GM12872 (cell line): ENCODE data around the gene PKD1L1.

Experiments used
- TF ChIP-seq, protein P1 (sequence below): IDR thresholded peaks from 3 replicates; pipeline ENCODE4 v1.5.1; 2011; ENCODE audit warnings: low read depth, mild to moderate bottlenecking, low read length, moderate library complexity; ENCODE audit not compliant: insufficient read depth

The PKD1L1 gene

DNA sequence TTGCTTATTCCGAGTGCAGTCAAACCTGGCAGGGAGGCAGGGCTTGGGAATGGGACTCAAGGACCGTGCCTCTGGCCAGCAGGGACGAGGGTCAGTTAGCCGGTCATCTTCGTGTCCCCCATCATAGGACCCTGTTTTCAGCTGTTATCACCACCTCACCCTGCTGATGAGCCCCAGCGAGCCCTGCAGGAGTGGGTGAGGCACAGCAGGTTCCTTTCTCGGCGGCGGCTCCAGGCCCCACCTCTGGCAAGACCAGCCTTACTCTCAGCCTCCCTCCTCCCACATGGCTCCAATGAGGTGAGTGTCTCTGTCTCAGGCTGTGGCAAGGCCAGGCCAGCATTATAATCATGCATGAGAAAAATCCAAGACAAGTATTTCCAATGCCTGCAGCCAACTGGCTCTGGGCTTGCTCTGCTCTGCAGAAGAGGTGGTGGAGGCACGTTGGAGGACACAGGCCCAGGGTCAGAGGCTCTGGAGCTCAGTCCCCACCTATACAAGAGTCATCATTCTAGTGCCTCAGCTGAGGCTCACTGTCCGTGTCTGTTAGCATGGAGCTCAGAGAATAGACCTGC lies 15.7 kb downstream of the PKD1L1 start:
- TF ChIP-seq, protein P1, sequence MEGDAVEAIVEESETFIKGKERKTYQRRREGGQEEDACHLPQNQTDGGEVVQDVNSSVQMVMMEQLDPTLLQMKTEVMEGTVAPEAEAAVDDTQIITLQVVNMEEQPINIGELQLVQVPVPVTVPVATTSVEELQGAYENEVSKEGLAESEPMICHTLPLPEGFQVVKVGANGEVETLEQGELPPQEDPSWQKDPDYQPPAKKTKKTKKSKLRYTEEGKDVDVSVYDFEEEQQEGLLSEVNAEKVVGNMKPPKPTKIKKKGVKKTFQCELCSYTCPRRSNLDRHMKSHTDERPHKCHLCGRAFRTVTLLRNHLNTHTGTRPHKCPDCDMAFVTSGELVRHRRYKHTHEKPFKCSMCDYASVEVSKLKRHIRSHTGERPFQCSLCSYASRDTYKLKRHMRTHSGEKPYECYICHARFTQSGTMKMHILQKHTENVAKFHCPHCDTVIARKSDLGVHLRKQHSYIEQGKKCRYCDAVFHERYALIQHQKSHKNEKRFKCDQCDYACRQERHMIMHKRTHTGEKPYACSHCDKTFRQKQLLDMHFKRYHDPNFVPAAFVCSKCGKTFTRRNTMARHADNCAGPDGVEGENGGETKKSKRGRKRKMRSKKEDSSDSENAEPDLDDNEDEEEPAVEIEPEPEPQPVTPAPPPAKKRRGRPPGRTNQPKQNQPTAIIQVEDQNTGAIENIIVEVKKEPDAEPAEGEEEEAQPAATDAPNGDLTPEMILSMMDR = no peak

DNA sequence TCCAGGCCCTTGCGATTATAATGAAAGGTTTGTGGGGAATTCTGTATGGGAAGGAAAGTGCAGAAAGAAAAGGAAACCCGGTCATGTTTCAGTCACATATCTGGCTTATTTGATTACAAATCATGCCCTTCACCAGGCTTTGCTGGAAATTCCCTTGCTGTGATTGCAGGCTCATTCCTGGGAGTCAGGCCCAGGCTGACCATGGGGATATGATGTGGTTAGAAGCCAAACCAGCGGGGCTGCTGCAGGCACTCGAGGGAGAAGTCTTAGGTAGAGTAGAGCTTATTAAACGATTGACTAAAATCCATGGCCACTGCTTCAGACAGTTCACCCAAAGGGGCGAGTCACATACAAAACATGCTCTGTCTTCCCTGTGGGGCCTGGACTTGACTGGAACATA lies 16.2 kb downstream of the PKD1L1 start:
- TF ChIP-seq, protein P1 = no peak

DNA sequence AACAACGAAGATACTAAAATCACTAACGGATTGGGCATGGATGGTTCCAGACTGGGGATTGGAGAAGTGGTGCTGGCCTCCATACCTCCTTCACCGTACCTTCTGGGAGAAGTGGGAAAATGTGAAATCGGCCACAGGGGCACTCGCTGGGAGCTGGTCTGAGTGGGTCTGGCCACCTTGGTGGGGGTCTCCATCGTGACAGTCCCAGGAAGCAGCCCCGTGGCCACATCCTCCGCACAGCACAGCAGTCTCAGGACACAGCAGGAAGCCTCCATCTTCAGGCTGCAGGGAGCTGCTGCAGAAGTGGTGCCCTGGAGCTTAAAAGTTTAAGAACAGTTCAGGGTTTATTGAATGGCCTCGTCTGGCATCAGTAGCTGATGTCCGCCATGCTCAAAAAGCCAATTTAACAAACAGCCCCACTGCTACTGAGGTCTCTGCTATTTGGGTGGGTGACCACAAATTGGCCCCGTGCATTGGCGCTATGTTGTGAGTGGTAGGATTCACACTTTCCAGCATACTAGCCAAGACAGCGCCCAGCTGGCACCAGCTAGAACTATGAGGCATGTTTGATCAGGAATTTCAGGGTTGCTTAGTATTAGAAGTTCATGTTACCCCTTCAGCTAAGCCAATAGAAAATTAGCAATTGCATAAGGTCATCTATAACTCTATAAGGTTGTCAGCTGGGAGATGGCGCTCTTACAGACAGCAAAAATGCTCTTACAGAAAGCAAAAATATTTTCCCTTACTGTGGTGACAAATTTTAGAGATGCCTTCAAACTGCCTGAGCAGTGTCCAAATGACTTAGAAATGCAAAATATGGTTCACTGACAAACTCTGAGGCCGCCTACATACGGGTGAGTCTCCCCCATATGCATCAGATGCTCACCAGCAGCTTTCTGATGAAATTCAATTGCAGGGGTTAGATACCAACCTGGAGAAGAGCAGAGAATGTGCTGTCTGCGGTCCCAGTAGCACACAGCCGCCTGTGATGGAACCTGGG lies 17.0 kb downstream of the PKD1L1 start:
- TF ChIP-seq, protein P1 = no peak

DNA sequence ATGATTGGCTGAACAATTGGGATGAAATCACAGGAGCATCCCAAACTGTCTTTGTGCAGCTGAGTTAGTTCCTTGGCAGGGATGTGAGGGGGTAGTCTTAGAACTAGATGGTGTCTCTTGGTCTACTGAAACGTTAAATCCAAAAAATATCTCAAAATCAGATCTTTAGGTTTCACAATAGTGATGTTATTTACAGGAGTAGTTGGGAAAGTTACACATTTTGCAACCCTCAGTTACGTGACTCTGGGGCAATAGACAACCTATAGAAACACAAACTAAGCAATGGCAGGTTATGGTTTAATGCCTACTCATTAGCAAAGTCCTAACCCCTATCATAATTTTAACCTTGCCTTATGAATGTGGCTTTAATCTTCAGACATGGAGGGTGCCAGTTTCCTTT lies 24.0 kb downstream of the PKD1L1 start:
- TF ChIP-seq, protein P1 = no peak

DNA sequence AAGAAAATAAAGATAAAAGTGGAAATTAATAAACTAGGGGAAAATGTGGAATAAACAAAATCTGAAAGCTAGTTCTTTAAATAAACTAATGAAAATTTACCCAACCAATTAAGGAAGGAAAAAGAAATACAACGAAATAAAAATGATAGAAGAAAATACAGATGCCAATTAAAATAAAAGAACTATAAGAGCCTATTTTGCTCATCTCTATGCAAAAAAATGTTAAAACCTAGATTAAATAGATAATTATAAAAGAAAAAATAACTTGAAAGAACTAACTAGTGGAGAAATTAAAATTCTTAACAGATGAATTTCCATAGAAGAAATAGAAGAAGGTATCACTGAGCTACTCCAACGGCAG lies 32.7 kb downstream of the PKD1L1 start:
- TF ChIP-seq, protein P1 = no peak

DNA sequence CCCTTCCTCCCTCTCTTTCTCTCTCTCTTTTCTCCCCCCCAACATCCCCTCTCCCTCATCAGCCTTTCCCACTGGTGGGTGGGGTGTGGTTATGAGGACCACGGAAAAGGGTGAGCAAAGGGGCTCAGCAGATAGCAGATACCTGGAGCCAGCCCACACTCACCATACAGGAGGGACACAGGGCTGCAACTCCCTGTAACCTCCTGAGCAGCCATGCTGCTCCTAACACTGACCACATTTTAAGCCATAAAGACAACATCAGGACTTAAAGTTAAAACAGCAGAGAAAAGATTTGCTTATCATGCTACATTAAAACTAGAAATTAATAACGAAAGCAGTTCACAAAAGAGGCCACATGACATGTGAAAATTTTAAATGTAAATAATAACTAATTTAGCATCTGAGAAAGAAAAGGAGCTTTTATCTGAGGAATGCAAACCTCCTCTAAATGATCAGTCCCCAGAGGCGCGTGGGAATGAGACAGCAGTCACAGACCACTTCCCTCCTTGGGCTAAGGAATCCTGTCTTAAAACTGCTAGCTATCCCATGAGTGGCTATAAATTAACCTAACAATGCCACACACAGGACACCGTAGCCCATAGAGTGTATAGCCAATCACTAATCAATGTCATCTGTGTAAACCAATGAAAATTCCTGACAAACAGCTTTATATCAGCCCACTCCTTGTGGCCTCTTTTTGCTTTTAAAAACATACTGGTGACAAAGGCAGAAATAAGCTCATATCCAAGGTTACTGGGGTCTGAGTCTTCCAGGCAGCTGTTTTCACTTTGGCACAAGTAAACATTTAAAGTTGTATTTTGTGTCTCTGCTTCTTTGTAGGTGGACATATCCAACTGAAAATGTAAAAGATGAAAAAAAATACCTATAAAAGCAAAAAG lies 33.3 kb downstream of the PKD1L1 start:
- TF ChIP-seq, protein P1 = no peak

DNA sequence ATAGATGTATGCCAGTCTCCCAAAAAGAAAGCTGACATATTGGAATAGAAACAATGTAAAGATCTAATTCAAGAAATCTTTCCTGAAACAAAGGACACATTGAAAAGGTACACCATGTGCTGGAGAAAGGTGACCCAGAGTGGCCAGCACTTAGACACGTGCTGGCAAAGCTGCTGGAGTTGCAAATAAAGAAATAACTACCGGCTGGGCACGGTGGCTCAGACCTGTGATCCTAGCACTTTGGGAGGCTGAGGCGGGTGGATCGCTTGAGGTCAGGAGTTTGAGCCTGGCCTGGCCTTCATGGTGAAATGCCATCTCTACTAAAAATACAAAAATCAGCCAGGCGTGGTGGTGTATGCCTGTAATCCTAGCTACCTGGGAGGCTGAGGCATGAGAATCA lies 35.9 kb downstream of the PKD1L1 start:
- TF ChIP-seq, protein P1 = no peak
